Measurements from ENCODE around the gene CDK5RAP3. TPM values are rescaled to one million over a fixed set of nuclear protein-coding genes. Genes with fewer than 3 reads are reported as not detected.
"Not testable (repeated sequence)": the region's sequence is repeated elsewhere in the genome, so short reads cannot be mapped to it uniquely, and the experiment has no call there.

The CDK5RAP3 gene
- total and polyA plus RNA-seq, 3 experiments from 2014 or later, result 81.3 to 184 (median 178) TPM

GRCh38 chr17:47996201-47996600 is 25.3 kb downstream of the CDK5RAP3 start:
- no peaks in the 10 kb centered on the region for H3K9me3 ChIP-seq (ENCODE audit: low read length)
- H3K27me3 ChIP-seq (ENCODE audit: insufficient read depth, low read length, poor library complexity, severe bottlenecking), result no peaks in the 10 kb centered on the region
- Mint-ChIP-seq H3K9me3 (no peaks in the 10 kb centered on the region), H3K4me3 (no peak overlapping the region), H3K36me3 (no peaks in the 10 kb centered on the region), H3K27ac (no peak overlapping the region), H3K27me3 (peaks cover 10 to 26% of the 10 kb centered on the region in 2 donors), H3K4me1 (no peaks in the 10 kb centered on the region)
- no peaks in the 10 kb centered on the region for H3K4me1 ChIP-seq (ENCODE audit: insufficient read depth, low read length)
- H3K4me3 ChIP-seq (ENCODE audit: low read length), result no peak overlapping the region
- DNase-seq, result no peak
- CTCF ChIA-PET, result interaction anchor here (1.0 kb wide), 1 partner anchor 26 kb away, joined by 3 read pairs; the partner anchor contains the start of gene CDK5RAP3
- H3K36me3 ChIP-seq (ENCODE audit: insufficient read depth, low read length), result no peaks in the 10 kb centered on the region
- POLR2A ChIA-PET, result no interaction called here
- H3K27ac ChIP-seq (ENCODE audit: low read depth, low read length), result no peak overlapping the region

DNA sequence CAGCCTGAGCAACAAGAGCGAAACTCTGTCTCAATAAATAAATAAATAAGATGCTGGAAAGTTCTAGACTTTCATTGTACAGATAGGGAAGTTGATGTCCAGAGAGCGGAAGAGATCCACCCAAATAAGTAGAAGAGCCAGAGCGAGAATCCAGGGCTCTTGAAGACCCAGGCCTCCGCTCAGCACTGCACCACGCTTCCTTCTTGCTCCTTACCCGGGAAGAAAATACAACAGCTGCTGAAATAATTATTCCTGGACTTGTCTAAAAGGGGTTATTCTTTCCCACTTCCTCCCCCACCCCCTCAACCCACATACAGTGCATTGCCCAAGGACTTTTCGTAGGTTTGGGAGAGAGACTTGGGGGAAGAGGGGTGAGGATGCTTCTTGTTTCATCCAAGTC is 26.7 kb downstream of the CDK5RAP3 start:
- Mint-ChIP-seq H3K4me3 (no peak overlapping the region), H3K4me1 (no peaks in the 10 kb centered on the region), H3K27me3 (peaks cover 10 to 26% of the 10 kb centered on the region in 2 donors), H3K27ac (no peak overlapping the region), H3K9me3 (no peaks in the 10 kb centered on the region), H3K36me3 (no peaks in the 10 kb centered on the region)
- POLR2A ChIA-PET, result no interaction called here
- H3K27me3 ChIP-seq (ENCODE audit: insufficient read depth, low read length, poor library complexity, severe bottlenecking), result no peaks in the 10 kb centered on the region
- no peaks in the 10 kb centered on the region for H3K9me3 ChIP-seq (ENCODE audit: low read length)
- H3K27ac ChIP-seq (ENCODE audit: low read depth, low read length), result no peak overlapping the region
- no peak overlapping the region for H3K4me3 ChIP-seq (ENCODE audit: low read length)
- DNase-seq, result no peak
- CTCF ChIA-PET, result no interaction called here
- H3K36me3 ChIP-seq (ENCODE audit: insufficient read depth, low read length), result no peaks in the 10 kb centered on the region
- H3K4me1 ChIP-seq (ENCODE audit: insufficient read depth, low read length), result no peaks in the 10 kb centered on the region

DNA sequence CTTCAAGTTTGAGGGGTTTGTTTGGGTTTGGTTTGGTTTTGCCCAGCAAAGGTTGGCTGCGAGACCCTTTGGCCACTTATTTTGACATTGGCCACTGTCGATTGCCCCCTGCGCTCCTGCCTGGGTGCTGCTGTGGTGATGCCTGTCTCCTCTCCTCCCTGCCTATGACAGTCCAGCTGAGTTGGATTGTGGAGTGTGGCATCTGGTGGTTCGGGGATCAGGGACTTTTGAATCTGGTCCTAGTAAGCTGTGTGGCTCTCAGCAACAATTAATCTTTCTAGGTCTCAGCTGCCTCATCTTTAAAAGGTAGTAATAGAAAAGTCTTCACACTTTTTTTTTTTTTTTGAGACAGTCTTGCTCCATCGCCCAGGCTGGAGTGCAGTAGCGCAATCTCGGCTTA is 27.1 kb downstream of the CDK5RAP3 start:
- H3K27ac Mint-ChIP-seq, result no peak overlapping the region
- no peaks in the 10 kb centered on the region for H3K36me3 Mint-ChIP-seq
- ChIA-PET CTCF (no interaction called here), POLR2A (no interaction called here)
- H3K9me3 Mint-ChIP-seq, result no peaks in the 10 kb centered on the region
- H3K4me1 ChIP-seq (ENCODE audit: insufficient read depth, low read length), result no peaks in the 10 kb centered on the region
- H3K27me3 Mint-ChIP-seq, result peaks cover 10 to 26% of the 10 kb centered on the region in 2 donors
- H3K4me3 Mint-ChIP-seq, result no peak overlapping the region
- no peak overlapping the region for H3K4me3 ChIP-seq (ENCODE audit: low read length)
- DNase-seq, result no peak
- H3K27ac ChIP-seq (ENCODE audit: low read depth, low read length), result no peak overlapping the region
- H3K4me1 Mint-ChIP-seq, result no peaks in the 10 kb centered on the region
- H3K36me3 ChIP-seq (ENCODE audit: insufficient read depth, low read length), result no peaks in the 10 kb centered on the region
- no peaks in the 10 kb centered on the region for H3K27me3 ChIP-seq (ENCODE audit: insufficient read depth, low read length, poor library complexity, severe bottlenecking)
- no peaks in the 10 kb centered on the region for H3K9me3 ChIP-seq (ENCODE audit: low read length)

DNA sequence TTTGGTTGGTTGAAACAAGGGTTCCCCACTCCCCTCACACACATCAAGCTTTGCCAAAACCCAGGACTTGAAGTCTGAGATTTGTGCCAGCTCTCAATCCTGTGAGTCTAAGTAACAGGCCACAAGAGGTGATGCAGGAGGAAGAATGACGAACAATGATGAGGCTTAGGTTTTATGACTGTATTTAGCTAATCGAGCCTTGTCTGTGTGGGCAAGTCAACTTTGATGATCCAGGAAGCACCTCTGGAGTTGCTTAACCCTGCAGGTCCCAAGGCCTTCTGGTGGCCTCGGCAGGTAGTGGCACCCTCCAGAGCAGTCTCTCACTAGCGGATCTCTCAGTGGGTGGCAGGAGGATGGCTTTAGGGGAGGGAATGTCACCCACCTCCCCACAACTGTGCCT is 28.7 kb downstream of the CDK5RAP3 start:
- H3K36me3 Mint-ChIP-seq, result no peaks in the 10 kb centered on the region
- H3K27me3 Mint-ChIP-seq, result peaks cover 7 to 30% of the 10 kb centered on the region in 2 donors
- CTCF ChIA-PET, result interaction anchor here (1.6 kb wide), 1 partner anchor 21 kb away, joined by 4 read pairs; no protein-coding TSS in a partner anchor
- POLR2A ChIA-PET, result no interaction called here
- H3K4me1 Mint-ChIP-seq, result no peaks in the 10 kb centered on the region
- Histone ChIP-seq H3K27ac (ENCODE audit: low read depth, low read length) (no peak overlapping the region), H3K4me3 (ENCODE audit: low read length) (no peak overlapping the region), H3K9me3 (ENCODE audit: low read length) (no peaks in the 10 kb centered on the region), H3K4me1 (ENCODE audit: insufficient read depth, low read length) (no peaks in the 10 kb centered on the region), H3K36me3 (ENCODE audit: insufficient read depth, low read length) (no peaks in the 10 kb centered on the region), H3K27me3 (ENCODE audit: insufficient read depth, low read length, poor library complexity, severe bottlenecking) (no peaks in the 10 kb centered on the region)
- DNase-seq, result peak in 1 of 5 donors; percentile 19
- no peak overlapping the region for H3K27ac Mint-ChIP-seq
- no peaks in the 10 kb centered on the region for H3K9me3 Mint-ChIP-seq
- no peak overlapping the region for H3K4me3 Mint-ChIP-seq

GRCh38 chr17:48001197-48001596 is 30.3 kb downstream of the CDK5RAP3 start:
- Mint-ChIP-seq H3K36me3 (no peaks in the 10 kb centered on the region), H3K27me3 (peaks cover 7 to 23% of the 10 kb centered on the region in 2 donors), H3K27ac (peak overlapping the region in 1 of 8 donors; percentile 79), H3K9me3 (no peaks in the 10 kb centered on the region), H3K4me1 (no peaks in the 10 kb centered on the region), H3K4me3 (no peak overlapping the region)
- ChIA-PET POLR2A (no interaction called here), CTCF (no interaction called here)
- Histone ChIP-seq H3K36me3 (ENCODE audit: insufficient read depth, low read length) (no peaks in the 10 kb centered on the region), H3K27ac (ENCODE audit: low read depth, low read length) (no peak overlapping the region), H3K4me1 (ENCODE audit: insufficient read depth, low read length) (no peaks in the 10 kb centered on the region), H3K9me3 (ENCODE audit: low read length) (no peaks in the 10 kb centered on the region), H3K4me3 (ENCODE audit: low read length) (no peak overlapping the region), H3K27me3 (ENCODE audit: insufficient read depth, low read length, poor library complexity, severe bottlenecking) (no peaks in the 10 kb centered on the region)
- DNase-seq, result no peak

DNA sequence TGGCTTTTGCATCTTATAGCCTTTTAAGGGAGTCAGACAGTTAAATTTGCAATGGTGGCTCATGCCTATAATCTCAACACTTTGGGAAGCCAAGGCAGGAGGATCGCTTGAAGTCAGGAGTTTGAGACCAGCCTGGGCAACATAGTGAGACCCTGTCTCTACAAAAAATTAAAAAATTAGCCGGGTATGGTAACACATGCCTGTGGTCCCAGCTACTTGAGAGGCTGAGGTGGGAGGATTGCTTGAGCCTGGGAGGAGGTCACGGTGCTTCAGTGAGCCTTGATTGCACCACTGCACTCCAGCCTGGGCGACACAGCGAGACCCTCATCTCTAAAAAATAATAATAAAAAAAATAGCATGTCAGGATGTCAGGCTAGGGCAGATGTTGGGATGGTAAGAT is 30.7 kb downstream of the CDK5RAP3 start:
- CTCF ChIA-PET; POLR2A ChIA-PET; H3K4me1 ChIP-seq (ENCODE audit: insufficient read depth, low read length); H3K9me3 ChIP-seq (ENCODE audit: low read length); H3K4me1 Mint-ChIP-seq; DNase-seq; H3K27me3 ChIP-seq (ENCODE audit: insufficient read depth, low read length, poor library complexity, severe bottlenecking); H3K4me3 ChIP-seq (ENCODE audit: low read length); H3K27ac Mint-ChIP-seq; H3K36me3 ChIP-seq (ENCODE audit: insufficient read depth, low read length); H3K9me3 Mint-ChIP-seq; H3K4me3 Mint-ChIP-seq; H3K36me3 Mint-ChIP-seq: not testable (repeated sequence)
- H3K27ac ChIP-seq (ENCODE audit: low read depth, low read length), result peak overlapping the region; percentile 69
- peaks cover 7 to 19% of the 10 kb centered on the region in 2 donors for H3K27me3 Mint-ChIP-seq

GRCh38 chr17:48002266-48002915 is 31.5 kb downstream of the CDK5RAP3 start:
- no peak overlapping the region for H3K4me3 Mint-ChIP-seq
- Histone ChIP-seq H3K4me3 (ENCODE audit: low read length) (no peak overlapping the region), H3K9me3 (ENCODE audit: low read length) (no peaks in the 10 kb centered on the region), H3K27me3 (ENCODE audit: insufficient read depth, low read length, poor library complexity, severe bottlenecking) (no peaks in the 10 kb centered on the region), H3K36me3 (ENCODE audit: insufficient read depth, low read length) (no peaks in the 10 kb centered on the region), H3K27ac (ENCODE audit: low read depth, low read length) (peak overlapping the region; percentile 69), H3K4me1 (ENCODE audit: insufficient read depth, low read length) (no peaks in the 10 kb centered on the region)
- peaks cover 8 to 25% of the 10 kb centered on the region in 2 donors for H3K27me3 Mint-ChIP-seq
- H3K9me3 Mint-ChIP-seq, result no peaks in the 10 kb centered on the region
- no peak for DNase-seq
- H3K36me3 Mint-ChIP-seq, result no peaks in the 10 kb centered on the region
- ChIA-PET POLR2A (no interaction called here), CTCF (no interaction called here)
- H3K4me1 Mint-ChIP-seq, result no peaks in the 10 kb centered on the region
- H3K27ac Mint-ChIP-seq, result peak overlapping the region in 1 of 8 donors; percentile 89

- H3K4me3 Mint-ChIP-seq, result no peak overlapping the region
- ChIA-PET POLR2A (no interaction called here), CTCF (interaction anchor here (1.8 kb wide), 1 partner anchor 32 kb away, joined by 4 read pairs; the partner anchor contains the start of gene CDK5RAP3)
- H3K27me3 Mint-ChIP-seq, result peaks cover 12 to 24% of the 10 kb centered on the region in 2 donors
- no peaks in the 10 kb centered on the region for H3K4me1 Mint-ChIP-seq
- Histone ChIP-seq H3K27ac (ENCODE audit: low read depth, low read length) (peak overlapping the region; percentile 69), H3K27me3 (ENCODE audit: insufficient read depth, low read length, poor library complexity, severe bottlenecking) (no peaks in the 10 kb centered on the region), H3K9me3 (ENCODE audit: low read length) (no peaks in the 10 kb centered on the region), H3K36me3 (ENCODE audit: insufficient read depth, low read length) (no peaks in the 10 kb centered on the region), H3K4me3 (ENCODE audit: low read length) (no peak overlapping the region), H3K4me1 (ENCODE audit: insufficient read depth, low read length) (no peaks in the 10 kb centered on the region)
- no peak for DNase-seq
- H3K9me3 Mint-ChIP-seq, result no peaks in the 10 kb centered on the region
- no peaks in the 10 kb centered on the region for H3K36me3 Mint-ChIP-seq
- H3K27ac Mint-ChIP-seq, result peak overlapping the region in 3 of 8 donors; percentile 12 to 89 (median 21)
These were observed 32.1 kb downstream of the CDK5RAP3 start for GRCh38 chr17:48002916-48003416.
